Measurements from ENCODE around the gene RIC8A. TPM values are rescaled to one million over a fixed set of nuclear protein-coding genes. Genes with fewer than 3 reads are reported as not detected.
"Not testable (repeated sequence)": the region's sequence is repeated elsewhere in the genome, so short reads cannot be mapped to it uniquely, and the experiment has no call there.

Gene RIC8A
- total RNA-seq, 2 donors from 2014 or later = 54.1 to 67.4 TPM

DNA sequence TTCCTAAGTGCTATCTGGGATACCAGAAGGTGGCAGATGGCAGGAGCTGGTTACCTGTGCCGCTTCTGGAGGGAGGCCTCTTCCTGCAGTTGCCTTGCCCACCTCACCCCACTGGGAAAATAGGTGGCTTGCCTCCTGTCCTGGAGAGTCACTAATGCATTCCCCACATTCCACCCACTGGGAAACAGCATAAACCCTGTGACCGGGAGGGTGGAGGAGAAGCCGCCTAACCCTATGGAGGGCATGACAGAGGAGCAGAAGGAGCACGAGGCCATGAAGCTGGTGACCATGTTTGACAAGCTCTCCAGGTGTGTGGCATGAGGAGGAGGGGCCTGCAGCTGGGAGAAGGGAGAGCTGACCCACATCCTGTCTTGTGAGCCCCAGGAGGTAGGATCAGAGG is 5.6 kb downstream of the RIC8A start:
- ATAC-seq = no peak
- intact Hi-C loops (cut with DNase I) = no loop called here
- no peak for DNase-seq

DNA sequence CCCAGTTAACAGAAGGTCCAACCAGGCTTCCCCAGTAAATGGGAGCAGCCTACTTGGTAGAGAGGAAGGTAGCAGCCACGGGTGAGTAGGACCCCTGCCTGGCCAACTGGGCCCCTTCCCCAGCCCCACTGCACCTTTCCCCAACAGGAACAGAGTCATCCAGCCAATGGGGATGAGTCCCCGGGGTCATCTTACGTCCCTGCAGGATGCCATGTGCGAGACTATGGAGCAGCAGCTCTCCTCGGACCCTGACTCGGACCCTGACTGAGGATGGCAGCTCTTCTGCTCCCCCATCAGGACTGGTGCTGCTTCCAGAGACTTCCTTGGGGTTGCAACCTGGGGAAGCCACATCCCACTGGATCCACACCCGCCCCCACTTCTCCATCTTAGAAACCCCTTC is 6.6 kb downstream of the RIC8A start:
- intact Hi-C loops (cut with DNase I) = no loop called here
- ATAC-seq (no peak), DNase-seq (no peak)

DNA sequence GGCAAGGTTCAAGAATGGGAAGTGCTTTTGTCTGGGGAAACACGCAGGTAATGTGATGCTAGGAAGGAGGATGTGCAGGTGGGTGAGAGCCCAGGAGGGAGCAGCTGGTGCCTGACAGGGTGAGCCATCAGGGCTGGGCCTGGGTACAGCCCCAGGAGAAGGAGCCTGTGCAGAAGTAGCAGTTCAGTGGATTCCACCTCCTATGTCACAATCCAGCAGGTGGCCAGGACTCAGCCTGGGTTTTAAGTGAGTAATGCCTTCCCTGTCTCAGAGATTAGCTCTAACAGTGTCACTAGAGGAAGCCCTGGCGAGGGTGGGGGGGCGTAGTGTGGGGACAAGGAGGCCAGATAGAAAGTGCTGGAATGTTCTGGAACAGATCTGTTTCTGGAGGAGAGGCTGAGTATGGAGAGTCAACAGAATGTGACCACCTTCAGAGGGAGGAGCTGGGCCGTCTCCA is 8.1 kb downstream of the RIC8A start:
- no peak for ATAC-seq
- intact Hi-C loops (cut with DNase I) = no loop called here
- no peak for DNase-seq

DNA sequence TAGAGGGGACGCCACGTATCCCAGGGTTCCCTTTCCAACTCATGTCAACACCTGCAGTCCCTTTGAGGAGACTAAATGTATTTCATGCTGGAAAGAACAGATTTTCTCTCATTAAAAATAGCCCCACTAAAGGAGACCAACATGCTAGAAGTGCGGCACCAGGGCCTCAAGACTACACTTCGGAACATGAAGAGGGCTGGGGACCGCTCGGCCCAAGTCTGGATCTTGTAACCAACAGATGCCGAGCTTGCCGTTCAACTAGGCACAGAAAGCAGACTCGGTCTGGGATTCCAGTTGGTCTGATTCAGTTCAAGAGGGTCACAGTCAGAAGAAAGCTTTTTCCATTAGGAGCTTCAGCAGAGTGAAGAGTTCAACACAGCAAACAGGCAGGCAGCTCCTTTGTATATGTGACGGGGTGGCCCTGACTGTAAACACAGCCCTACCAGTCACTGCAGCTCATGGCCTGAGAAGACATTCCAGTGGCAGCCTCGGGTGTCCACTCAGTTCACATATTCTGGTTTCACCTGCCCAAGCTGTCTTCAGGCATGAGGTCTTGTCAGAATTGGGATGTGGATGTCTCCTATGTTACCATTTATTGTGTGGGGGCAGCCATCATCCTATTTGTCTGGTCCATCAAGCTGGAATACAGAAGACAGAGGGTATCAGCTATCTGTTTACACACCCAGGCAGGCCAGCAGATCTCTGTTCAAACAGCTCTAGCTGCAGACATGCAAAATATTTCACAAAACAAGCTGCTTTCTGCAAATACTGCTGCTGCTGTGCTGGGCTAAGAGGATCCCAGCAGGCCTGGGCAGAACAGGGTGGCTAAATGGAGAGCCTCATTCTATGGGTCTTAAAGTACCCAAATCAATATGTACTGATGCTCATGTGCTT is 8.8 kb downstream of the RIC8A start:
- DNase-seq = no peak
- ATAC-seq = no peak
- intact Hi-C loops (cut with DNase I) = no loop called here

DNA sequence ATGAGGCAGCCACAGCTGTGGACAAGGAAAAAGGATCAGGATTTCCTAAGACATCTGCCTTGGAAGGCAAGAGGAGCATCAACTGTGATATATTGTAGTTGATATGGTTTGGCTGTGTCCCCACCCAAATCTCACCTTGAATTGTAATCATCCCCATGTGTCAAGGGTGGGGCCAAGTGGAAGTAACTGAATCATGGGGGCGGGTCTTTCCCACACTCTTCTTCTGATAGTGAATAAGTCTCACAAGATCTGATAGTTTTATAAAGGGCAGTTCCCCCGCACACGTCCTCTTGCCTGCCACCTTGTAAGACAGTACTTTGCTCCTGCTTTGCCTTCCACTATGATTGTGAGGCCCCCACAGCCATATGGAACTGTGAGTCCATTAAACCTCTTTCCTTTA is 10.2 kb downstream of the RIC8A start:
- no peak for DNase-seq
- intact Hi-C loops (cut with DNase I) = no loop called here
- ATAC-seq = no peak

DNA sequence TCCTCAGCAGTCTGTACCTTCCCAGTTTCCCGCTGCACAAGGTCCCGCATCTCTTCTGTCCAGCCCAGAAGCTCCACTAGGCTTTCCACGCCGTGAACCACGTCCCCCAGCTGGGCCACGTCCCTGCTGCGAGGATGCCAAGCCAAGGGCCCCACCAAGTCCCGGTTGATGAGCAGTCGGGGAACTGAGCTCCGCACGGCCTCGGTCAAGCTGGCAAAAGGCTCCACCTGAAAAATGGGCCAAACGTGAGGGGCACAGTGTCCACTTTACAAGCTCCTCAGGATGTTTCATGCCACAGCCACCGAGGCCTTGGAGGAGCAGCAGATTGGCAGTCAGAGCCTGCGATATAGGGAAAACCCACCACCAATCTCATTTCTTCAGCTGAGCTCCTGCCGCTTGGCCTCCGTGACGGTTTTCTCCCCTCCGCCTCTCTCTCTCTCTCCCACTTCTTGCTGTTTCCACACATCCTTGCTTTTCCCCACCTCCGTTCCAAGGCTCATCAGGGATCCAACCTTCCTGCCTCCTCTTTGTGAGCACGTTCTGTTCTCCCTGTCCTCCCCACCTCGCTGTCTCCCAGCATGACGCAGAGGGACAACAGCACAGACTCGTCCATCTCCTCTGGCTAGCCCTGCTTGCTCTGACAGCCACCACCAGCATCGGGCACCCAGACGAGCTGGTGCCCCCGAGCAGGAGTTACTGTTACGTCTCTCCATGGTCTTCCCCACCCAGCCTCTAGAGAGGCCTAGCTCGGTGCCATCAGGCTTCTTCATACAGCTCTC is 11.5 kb downstream of the RIC8A start:
- ATAC-seq (no peak), DNase-seq (no peak)
- intact Hi-C loops (cut with DNase I) = no loop called here

DNA sequence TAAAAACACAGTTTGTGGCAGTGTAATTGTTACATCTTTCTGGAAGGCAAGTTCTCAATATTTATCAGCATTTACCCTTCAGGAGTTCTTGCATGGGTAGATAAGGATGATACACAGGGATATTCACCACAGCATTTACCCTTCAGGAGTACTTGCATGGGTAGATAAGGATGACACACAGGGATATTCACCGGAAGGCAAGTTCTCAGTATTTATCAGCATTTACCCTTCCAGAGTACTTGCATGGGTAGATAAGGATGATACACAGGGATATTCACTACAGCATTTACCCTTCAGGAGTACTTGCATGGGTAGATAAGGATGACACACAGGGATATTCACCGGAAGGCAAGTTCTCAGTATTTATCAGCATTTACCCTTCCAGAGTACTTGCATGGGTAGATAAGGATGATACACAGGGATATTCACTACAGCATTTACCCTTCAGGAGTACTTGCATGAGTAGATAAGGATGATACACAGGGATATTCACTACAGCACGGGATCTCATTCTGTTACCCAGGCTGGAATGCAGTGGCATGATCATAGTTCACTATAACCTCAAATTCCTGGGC is 13.2 kb downstream of the RIC8A start:
- ATAC-seq = peak in 1 of 2 donors; percentile 68
- DNase-seq; intact Hi-C loops (cut with DNase I): not testable (repeated sequence)

DNA sequence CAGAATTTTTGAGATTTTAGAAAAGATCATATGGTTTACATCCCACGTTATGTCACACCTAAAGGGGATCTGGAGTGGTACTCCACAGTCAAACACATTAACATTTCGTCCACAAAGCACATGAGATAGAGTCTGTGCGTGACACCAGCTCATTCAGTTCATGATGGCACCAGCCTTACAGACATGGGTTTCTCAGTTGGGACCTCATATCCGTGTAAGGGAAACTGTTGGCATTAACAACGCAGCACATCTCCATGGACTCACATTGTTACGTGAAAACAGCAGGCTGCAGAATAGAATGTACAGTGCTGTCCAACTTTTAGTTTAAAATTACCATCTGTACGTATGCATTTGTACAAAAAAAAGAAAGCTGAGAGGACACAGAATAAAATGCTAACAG is 14.0 kb downstream of the RIC8A start:
- intact Hi-C loops (cut with DNase I) = no loop called here
- ATAC-seq (peak in 1 of 2 donors; percentile 10), DNase-seq (no peak)

DNA sequence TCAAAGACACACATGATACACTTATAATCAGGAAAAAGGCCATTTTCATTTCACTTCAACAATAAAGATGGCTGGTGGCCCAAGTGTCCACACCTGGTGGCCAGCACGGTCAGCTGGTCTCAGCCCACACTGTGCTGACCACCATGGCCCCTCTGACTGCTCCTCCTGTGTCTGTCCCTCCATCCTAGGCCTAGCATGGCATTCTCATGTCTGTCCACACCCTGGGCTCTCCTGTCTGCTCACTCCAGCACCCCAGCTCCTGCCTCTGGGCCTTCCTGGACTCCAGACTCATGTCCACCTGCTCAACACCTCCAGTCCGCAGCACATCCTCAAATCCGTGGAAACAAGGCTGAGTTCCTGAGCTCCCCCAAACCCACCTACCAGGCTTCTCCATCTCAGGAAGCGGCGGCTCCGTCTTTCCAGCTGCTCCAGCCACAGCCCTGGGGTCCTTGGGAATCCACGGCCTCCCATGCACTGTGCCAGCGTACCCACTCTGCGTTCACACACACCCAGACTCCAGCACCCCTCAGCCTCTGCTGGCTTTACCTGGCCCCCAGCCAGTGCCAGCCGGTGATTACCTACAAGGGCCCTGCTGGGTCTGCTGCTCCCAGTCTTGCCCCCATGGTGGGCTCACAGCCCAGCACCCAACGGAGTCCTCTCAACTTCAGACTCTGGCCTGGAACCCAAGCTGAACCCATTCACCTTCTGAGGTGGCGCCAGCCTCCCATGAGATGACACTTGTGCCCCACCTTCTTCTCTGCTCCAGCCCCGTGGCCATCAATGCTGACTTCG is 14.7 kb downstream of the RIC8A start:
- DNase-seq (no peak), ATAC-seq (peak in 1 of 2 donors; percentile 7)
- intact Hi-C loops (cut with DNase I) = no loop called here

DNA sequence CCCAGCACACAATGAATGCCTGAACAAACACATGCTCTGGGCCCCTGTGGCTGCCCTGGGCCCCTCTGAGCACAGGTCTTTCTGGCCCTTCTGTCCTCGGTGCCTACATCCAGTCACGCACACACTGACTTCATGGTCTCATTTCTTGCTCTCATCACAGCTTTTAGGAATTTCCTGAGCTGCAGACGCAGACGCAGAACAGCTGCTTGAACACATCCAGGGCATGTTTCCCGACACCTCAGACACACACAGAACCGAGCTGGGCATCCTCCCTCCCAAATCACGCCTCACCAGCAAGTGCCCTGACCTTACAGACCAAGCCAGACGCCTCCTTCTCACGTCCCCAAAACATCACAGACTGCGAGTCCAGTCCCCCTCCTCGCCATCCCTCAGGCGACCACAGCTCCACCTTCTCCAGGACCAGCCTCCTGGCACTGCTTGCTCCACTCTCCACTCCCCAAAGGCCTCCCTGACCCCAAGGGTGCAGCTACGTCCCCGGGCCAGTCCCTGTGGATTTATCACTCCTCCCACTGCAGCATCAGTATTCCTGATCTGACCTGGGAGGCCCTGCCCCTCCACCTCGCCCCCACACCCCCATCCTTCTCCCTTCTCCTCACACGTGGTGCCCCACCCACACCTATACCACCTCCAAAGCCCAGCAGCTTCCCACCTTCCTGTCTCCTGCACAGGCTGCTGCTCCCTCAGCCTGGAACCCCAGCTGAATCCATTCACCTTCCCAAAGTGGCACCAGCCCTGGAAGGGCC is 15.7 kb downstream of the RIC8A start:
- ATAC-seq (peak in 1 of 2 donors; percentile 38), DNase-seq (no peak)
- intact Hi-C loops (cut with DNase I) = no loop called here

DNA sequence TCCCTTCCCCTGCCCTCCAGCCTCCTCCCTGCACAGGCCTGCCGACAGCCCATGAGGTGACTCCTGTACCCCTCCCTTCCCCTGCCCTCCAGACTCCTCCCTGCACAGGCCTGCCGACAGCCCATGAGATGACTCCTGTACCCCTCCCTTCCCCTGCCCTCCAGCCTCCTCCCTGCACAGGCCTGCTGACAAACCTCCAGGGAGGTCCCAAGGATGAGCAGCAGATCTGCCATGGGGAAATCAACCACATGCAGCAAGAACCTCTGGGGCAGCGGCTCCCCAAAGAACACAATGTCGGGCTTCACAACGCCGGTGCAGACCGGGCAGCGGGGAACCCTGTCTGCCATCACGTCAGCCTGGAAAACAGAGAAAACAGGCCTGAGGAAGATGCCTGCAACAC is 16.4 kb downstream of the RIC8A start:
- DNase-seq (no peak), ATAC-seq (no peak)
- intact Hi-C loops (cut with DNase I) = no loop called here

DNA sequence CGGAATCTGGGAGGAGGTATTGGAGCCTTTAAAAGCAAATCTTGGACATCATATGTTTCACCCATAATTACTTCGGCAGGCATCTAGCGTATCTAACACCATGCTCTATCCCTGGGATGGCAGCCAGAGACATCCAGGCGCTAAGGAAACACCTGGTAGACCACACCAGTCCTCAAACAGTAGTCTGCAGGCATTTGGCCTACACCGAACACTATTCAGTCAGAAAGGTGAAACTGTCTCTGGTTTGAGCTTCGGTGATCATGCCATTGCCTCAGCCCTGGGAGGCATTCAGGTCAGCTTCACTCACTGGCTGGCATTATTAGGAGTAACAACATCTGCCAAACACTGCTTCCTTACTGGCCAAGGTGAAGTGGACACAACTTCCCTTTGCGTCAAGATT is 16.9 kb downstream of the RIC8A start:
- DNase-seq (no peak), ATAC-seq (no peak)
- intact Hi-C loops (cut with DNase I) = no loop called here

DNA sequence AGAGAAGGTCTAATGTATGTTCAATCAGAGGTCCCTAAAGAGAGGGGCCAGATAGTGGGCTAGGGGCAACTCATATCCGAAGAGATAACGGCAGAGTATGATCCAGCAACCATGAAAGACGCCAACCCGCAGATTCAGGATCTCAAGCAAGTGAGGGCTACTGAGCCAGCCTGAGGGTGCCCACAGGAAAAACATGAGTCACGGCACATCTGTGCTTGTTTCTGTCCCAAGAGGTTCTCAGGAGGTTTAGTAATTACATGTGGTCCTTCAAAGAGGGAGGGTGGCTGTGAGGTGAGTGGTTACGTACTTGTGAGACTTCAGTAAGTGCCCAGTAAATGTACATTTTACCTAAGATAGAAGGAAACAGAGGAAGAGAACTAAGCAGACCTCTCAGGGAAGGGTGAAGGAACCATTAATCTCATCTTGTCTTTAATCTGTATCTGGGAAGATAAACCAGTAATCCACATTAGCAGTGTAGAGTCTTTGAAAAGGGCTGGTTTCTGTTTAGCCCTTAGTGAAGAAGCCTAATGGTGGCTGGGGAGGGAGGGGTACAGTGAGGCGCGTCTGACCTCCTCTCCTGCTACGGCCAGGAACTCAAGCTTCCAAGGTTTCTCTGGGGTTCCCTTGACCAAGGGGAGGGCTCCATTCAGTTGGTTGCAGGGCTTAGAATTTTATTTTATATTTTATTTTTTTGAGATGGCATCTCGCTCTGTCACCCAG is 18.4 kb downstream of the RIC8A start:
- DNase-seq (no peak), ATAC-seq (no peak)
- intact Hi-C loops (cut with DNase I) = no loop called here

DNA sequence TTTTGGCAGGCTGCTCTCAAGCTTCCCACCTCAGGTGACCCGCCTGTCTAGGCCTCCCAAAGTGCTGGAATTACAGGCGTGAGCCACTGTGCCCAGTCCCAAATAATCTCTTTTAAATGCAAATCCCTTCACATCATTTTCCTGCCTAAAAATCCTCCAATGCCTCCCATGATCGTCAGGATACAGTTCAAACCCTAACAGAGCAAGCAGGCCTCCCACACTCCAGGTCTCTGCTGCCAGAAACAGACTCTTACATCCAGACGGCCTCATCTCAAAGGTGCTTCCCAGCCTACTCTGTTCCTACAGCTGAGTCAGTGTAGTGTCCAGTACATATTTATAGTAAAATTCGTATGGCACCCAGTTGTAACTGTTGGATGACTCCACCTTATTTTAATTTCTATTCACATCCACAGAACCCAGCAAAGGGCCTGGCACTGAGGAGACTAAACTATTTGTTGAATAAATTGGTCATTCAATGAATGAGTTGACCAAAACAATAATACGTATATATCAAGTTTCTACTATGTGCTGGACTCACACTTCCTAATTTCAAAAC is 20.4 kb downstream of the RIC8A start:
- ATAC-seq (no peak), DNase-seq (no peak)
- intact Hi-C loops (cut with DNase I) = no loop called here

DNA sequence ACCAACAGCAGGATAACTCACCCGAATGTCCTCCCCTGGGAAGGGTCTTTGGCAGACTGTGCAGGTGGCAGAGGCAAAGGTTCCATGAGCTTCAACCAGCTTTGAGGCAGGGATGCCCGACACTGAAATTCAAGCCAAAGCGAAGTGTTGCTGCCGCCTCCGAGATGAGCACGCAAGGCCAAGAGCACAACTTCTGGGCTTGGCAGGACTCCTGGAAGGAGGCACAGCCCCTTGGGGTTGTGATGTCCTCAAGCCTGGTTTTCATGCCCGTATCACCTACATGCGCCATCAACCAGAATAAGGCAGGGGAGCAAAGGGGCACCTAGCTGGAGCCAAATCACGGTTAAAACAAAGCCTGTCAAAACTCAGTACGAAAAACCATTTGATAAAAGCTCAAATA is 22.9 kb downstream of the RIC8A start:
- DNase-seq (no peak), ATAC-seq (no peak)
- intact Hi-C loops (cut with DNase I) = loop anchor here in 1 of 2 donors (10.0 kb wide), 1 partner anchor 64 kb away; the partner anchor contains the start of gene IFITM5

DNA sequence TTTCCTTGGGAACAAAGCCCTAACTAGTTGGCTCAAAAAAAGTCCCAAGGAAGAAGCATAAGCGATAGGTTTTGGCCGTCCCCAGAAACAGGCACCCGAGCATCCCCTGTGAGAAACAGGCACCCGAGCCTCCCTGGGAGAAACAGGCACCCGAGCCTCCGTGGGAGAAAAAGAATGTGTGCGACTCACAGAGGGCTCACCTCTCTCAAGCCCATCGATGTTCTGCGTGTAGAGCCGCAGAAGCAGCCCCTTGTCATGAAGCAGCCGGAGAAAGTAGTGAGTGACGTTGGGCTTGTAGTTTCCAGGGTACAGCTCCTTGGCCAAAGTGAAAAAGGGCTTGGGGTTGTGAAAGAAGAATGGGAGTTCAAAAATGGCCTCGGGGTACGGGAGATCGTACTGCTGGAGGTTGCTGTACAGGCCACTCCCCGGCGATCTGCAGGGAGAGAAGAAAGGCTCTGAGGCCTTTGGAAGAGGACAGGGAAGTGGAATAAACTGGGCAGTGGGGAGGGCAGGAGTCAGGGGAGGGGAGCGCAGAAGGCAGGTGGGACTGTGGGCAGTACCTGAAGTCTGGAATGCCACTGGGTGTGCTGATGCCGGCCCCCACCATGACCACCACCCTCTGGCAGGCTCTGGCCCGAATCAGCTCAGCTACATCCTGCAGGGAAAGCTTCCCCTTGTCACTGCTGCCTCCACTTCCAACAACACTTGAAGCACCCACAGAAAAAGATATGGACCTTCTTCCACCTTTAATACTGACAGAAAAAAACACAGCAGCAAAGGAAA is 25.5 kb downstream of the RIC8A start:
- no peak for DNase-seq
- intact Hi-C loops (cut with DNase I) = loop anchor here in 1 of 2 donors (10.0 kb wide), 1 partner anchor 62 kb away; the partner anchor contains the start of gene IFITM5
- no peak for ATAC-seq

DNA sequence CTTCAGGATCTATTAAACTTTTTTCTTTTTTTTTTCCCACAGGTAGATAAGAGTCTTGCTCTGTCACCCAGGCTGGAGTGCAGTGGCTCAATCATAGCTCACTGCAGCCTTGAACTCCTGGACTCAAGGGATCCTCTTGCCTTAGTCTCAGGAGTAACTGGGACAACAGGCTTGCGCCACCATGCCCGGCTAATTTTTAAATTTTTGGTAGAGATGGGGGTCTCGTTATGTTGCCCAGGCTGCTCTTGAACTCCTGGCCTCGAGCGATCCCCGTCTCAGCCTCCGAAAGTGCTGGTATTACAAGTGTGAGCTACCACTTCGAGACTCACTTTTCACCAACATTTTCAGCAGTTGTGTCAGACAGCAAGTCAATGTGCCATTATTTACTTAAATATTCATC is 27.7 kb downstream of the RIC8A start:
- ATAC-seq (no peak), DNase-seq (no peak)
- intact Hi-C loops (cut with DNase I) = loop anchor here in 1 of 2 donors (10.0 kb wide), 1 partner anchor 60 kb away; the partner anchor contains the start of gene IFITM5
